K562 (cell line): Measurements from ENCODE around the gene TMEM170A.

Experiments used
- ELK1 ChIP-seq: sonication (generic); formaldehyde crosslinking; IDR thresholded peaks from 2 replicates; pipeline ENCODE4 v1.8.1; 2022; ENCODE audit warnings: missing genetic modification reagents
- MTF1 ChIP-seq: fragments of 250-450 bp; sonication (Bioruptor Pico); IDR thresholded peaks from 2 replicates; pipeline ENCODE4 v1.9.0; 2021; ENCODE audit warnings: moderate library complexity, mild to moderate bottlenecking, inconsistent platforms, borderline replicate concordance
- RHOXF2B ChIP-seq: fragments of 250-450 bp; sonication (Bioruptor Pico); conservative IDR thresholded peaks from 2 replicates; pipeline ENCODE4 v1.5.1; 2021
- TF ChIP-seq, protein P1 (sequence below), 3 experiments: IDR thresholded peaks in 2 of 3; conservative IDR thresholded peaks in 1 of 3; 2 replicates each; pipeline ENCODE4 v1.5.1; 2011 to 2012; ENCODE audit warnings: low read length in 3 of 3, mild to moderate bottlenecking in 3 of 3, control low read depth in 2 of 3, improper control_type of control experiment in 1 of 3, inconsistent platforms in 1 of 3, low read depth in 1 of 3, mixed read lengths in 1 of 3, moderate library complexity in 1 of 3; ENCODE audit not compliant: insufficient read depth in 2 of 3

- TF ChIP-seq, protein P1, sequence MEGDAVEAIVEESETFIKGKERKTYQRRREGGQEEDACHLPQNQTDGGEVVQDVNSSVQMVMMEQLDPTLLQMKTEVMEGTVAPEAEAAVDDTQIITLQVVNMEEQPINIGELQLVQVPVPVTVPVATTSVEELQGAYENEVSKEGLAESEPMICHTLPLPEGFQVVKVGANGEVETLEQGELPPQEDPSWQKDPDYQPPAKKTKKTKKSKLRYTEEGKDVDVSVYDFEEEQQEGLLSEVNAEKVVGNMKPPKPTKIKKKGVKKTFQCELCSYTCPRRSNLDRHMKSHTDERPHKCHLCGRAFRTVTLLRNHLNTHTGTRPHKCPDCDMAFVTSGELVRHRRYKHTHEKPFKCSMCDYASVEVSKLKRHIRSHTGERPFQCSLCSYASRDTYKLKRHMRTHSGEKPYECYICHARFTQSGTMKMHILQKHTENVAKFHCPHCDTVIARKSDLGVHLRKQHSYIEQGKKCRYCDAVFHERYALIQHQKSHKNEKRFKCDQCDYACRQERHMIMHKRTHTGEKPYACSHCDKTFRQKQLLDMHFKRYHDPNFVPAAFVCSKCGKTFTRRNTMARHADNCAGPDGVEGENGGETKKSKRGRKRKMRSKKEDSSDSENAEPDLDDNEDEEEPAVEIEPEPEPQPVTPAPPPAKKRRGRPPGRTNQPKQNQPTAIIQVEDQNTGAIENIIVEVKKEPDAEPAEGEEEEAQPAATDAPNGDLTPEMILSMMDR (IDR thresholded peaks at IDR 0.05 in 2 of 3, conservative IDR thresholded peaks at IDR 0.05 in 1 of 3; ENCODE audit: insufficient read depth in 2 of 3, low read depth in 1 of 3, low read length in 3 of 3): no peak
- TF ChIP-seq ELK1: no peak
- no peak for TF ChIP-seq RHOXF2B
- TF ChIP-seq MTF1 (CRISPR knock-in tag): no peak
Observed at GRCh38 chr16:75479421-75479990, 15.0 kb upstream of the TMEM170A start.
